CD4-positive, alpha-beta T cell treated with Interleukin-4 for 1 hour (primary cell): ENCODE results near the gene EML1.
"Not testable (repeated sequence)": the region's sequence is repeated elsewhere in the genome, so short reads cannot be mapped to it uniquely, and the experiment has no call there.

Source experiments
- DNase-seq, 2 donors: peaks; one replicate each; pipeline ENCODE4 v3.0.0-alpha.2; 2020 to 2022

Gene EML1

GRCh38 chr14:99944241-99944651 is 151.0 kb downstream of the EML1 start:
- DNase-seq, result no peak

- no peak for DNase-seq
These were observed 152.8 kb downstream of the EML1 start for GRCh38 chr14:99945732-99946651.

DNA sequence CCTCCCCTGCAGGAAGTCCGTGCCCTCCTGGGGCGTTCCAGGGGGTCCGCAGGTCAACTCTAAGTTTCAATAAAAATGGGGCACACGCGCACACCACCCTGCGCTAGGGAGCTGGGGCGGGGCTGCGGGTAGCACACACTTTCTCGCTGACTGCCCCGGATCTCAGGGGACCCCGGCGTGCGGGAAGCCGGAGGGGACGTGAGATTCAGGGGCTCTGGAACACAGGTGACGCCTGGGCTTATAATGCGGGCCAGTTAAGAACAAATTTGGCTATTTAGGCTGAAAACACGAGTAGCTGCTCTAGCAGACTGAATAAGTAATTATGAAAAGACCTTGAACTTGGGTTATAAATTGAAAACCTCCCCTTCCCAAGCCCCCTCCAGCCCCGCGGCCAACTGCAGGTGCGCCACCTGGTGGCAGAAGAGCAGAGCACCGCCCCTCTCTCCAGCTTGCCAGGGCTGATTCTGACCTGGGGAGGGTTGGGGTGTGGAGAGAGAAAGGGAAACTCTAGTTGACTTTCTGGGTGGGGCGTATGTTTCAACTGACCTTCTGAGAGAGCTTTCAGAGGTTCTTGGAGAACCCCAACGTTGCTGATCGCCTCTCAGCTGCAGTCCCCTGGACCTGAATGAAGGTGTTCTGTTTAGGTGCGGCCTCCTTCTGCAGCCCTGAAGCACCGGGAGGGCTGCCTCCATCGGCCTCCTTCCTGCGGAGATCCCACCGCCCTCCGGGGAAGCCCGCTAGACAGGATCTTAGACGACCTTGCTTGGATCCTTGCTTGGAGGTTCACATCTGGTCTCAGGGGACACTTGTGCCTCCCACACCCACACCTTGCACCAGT is 153.7 kb downstream of the EML1 start:
- DNase-seq, result peak; percentile 35 to 46

- DNase-seq, result no peak
These were observed 154.5 kb downstream of the EML1 start for GRCh38 chr14:99947695-99948094.

- not testable (repeated sequence) for DNase-seq
These were observed 156.0 kb downstream of the EML1 start for GRCh38 chr14:99949011-99949732.

GRCh38 chr14:99950181-99950580 is 157.0 kb downstream of the EML1 start:
- DNase-seq, result no peak

- DNase-seq, result no peak
These were observed 157.9 kb downstream of the EML1 start for GRCh38 chr14:99951085-99951484.

- DNase-seq, result no peak
These were observed 158.8 kb downstream of the EML1 start for GRCh38 chr14:99952039-99952438.

DNA sequence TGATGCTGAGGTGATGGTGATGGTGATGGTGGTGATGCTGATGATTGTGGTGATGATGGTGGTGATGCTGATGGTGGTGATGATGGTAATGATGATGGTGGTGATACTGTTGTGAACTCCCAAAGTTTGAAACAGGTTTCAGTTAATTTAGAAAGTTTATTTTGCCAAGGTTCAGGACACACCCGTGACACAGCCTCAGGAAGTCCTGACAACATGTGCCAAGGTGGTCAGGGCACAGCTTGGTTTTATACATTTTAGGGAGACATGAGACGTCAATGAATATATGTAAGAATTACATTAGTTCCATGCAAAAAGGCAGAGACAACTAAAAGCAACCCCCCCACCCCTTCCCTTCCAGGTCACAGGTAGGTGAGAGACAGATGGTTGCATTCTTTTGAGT is 159.2 kb downstream of the EML1 start:
- no peak for DNase-seq

DNA sequence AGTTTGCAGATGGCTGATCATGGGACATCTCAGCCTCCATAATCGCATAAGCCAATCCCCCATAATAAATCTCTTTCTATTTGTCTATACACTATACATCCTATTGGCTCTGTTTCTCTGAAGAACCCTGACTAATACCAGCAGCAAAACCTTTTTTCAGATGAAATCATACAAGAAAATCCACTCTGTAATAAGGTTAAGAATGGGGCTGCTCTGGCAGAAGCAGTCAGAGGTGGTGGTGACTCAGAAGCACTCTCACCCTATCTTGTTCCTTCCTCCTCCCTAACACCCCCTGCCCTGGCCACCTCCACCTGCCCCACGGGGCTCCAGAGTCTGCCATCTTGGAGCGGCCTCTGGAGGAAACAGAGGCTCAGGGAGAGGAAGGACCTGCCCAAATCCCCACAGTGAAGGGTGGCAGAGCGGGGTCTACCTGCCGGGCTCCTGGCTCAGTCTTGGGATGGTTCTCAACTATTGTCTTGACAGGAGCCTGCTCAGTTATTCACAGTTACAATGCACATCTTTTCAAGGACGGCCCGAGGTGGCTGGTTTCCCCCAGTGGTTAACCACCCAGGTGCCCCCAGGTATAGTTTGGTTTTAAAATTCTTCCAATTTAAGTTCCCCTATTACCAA is 162.7 kb downstream of the EML1 start:
- no peak for DNase-seq

- no peak for DNase-seq
These were observed 165.2 kb downstream of the EML1 start for GRCh38 chr14:99958380-99958779.

- no peak for DNase-seq
These were observed 168.8 kb downstream of the EML1 start for GRCh38 chr14:99961826-99962518.

GRCh38 chr14:99964979-99965378 is 171.8 kb downstream of the EML1 start:
- DNase-seq, result no peak

- DNase-seq, result no peak
These were observed 173.0 kb downstream of the EML1 start for GRCh38 chr14:99966037-99966835.

GRCh38 chr14:99966912-99967311 is 173.7 kb downstream of the EML1 start:
- DNase-seq, result no peak

GRCh38 chr14:99968191-99968920 is 175.1 kb downstream of the EML1 start:
- DNase-seq, result no peak

DNA sequence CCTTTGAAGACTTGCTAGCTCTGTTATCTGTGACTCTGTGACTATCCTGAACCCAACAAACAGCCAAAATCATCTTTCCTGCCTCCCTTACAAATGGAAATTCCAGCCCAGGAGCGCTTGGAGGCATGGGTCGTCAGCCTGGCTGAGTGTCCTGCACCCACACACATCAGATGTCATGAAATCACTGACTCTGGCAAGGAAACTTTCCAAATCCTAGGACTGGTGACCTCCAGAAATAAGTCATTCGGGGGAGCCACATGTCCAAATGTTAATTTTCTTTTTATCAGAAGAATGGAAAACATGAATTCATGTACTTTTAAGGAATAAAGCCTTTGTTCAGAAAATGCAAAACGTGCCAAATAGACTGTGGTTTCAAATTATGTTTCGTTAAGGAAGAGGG is 175.7 kb downstream of the EML1 start:
- DNase-seq, result no peak

- no peak for DNase-seq
These were observed 176.6 kb downstream of the EML1 start for GRCh38 chr14:99969673-99970322.

GRCh38 chr14:99971087-99971940 is 178.1 kb downstream of the EML1 start:
- DNase-seq, result peak; percentile 79 to 82
